Measurements from ENCODE around the gene CEP164. TPM values are rescaled to one million over a fixed set of nuclear protein-coding genes. Genes with fewer than 3 reads are reported as not detected.
"Not testable (repeated sequence)": the region's sequence is repeated elsewhere in the genome, so short reads cannot be mapped to it uniquely, and the experiment has no call there.

CEP164 gene
- total RNA-seq, 2 donors from 2014 or later, result 28.6 to 31.0 TPM

DNA sequence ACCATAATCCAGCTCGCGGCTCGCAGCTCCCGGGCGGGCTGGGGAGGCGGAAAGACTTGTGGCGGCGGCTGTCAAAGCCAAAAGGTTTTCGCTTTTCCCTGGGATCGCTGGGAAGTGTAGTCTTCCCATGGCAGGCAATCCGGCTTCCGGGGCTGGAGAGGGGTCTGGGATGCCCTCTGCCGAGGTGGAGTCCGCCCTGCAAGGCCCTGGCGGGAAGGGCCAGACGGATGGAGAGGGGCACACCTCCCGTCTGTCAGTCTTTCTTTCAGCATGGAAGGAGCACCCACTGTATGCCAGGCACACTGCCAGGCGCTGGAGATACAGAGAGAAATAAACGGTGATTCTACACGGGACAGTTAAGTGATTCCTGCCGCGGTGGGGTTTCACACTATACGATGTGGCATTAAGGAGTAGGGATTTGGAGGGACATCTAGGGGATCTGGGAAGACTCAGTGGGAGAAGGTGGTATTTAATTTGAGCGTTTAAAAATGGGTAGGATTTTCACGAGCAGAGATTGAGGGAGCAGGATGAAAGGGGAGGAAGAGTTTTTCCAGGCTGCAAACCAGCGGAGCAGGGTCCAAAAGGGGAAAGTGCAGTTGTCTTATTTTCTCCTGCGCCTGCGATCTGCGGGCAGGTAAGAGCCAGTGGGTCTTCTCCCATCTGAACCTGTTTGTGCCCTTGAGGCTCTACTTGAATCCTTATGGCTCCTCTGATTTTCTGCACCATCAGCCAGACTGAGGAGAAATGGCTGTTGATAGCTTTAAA, 11.3 kb upstream of the CEP164 start, which contains the start of gene BACE1:
BACE1 (minus strand) TSS at position 60 of the 765 bp plus-strand sequence. CDS start 461 bp downstream, outside the sequence.
- H3K4me1 Mint-ChIP-seq, result peaks cover 5% of the 10 kb centered on the region
- ATAC-seq (replicated peaks), result peak; percentile 42
- peak within 1 kb of the TSS; percentile 6 for H3K27ac Mint-ChIP-seq
- peaks cover 6% of the 10 kb centered on the region for H3K27me3 Mint-ChIP-seq
- H3K36me3 Mint-ChIP-seq (ENCODE audit: low read depth), result no peaks in the 10 kb centered on the region
- peak within 1 kb of the TSS; percentile 64 for H3K4me3 Mint-ChIP-seq
- no peaks in the 10 kb centered on the region for H3K9me3 Mint-ChIP-seq

DNA sequence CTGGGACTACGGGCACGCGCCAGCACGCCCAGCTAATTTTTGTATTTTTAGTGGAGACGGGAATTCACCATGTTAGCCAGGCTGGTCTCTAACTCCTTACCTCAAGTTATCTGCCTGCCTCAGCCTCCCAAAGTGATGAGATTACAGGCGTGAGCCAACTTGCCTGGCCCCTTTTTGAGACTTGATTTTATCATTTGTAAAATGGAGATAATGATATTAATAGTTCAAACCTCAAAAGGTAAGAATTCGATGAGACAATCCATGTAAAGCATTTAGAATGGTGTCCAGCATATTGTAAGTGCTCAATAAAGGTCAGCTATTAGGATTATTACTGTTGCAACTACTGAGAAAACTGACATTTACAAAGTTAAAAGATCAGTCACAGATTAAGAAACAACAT, 8.9 kb upstream of the CEP164 start:
- H3K4me1 Mint-ChIP-seq, result peaks cover 5% of the 10 kb centered on the region
- H3K36me3 Mint-ChIP-seq (ENCODE audit: low read depth), result no peaks in the 10 kb centered on the region
- H3K27ac Mint-ChIP-seq, result no peak overlapping the region
- no peaks in the 10 kb centered on the region for H3K9me3 Mint-ChIP-seq
- ATAC-seq (replicated peaks), result no peak
- no peak overlapping the region for H3K4me3 Mint-ChIP-seq
- peaks cover 6% of the 10 kb centered on the region for H3K27me3 Mint-ChIP-seq

DNA sequence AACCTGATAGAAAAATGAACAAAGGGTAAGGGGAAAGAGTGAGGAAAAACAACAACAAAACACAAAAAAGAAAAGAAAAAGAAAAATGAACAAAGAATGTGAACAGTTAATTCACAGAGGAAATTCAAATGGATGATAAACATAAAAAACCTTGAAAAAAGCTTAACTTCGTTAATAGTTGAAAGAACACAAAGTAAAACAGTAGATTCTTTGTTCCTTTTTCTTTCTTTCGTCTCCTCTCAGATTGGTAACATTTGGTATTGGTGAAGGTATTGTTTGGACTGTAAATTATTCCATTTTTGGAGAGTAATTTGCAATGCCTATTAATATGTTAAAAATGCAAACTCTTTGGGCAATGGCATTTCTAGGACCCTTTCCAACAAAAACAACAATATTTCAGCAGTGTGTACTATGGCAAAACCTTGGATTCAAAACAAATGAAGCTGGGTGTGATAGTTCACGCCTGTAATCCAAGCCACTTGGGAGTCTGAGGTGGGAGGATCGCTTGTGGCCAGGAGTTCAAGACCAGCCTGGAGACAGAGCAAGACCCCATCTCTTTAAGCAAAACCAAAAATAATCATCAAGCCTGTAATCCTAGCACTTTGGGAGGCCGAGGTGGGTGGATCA, 8.3 kb upstream of the CEP164 start:
- Mint-ChIP-seq H3K27ac (no peak overlapping the region), H3K27me3 (peaks cover 6% of the 10 kb centered on the region), H3K4me3 (no peak overlapping the region), H3K36me3 (ENCODE audit: low read depth) (no peaks in the 10 kb centered on the region), H3K4me1 (peaks cover 5% of the 10 kb centered on the region), H3K9me3 (no peaks in the 10 kb centered on the region)
- no peak for ATAC-seq (replicated peaks)

DNA sequence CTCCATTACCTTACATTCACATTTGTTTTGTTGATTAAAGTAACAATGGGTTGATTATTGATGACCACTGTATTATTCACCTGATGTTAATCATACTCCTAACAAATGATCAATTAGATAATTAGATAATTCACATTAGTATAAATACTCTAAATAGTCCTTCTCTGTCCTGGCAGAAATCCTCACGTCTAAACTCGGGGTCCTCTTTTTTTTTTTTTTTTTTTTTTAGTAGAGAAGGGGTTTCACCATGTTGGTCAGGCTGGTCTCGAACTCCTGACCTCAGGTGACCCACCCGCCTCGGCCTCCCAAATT, 443 bp upstream of the CEP164 start:
- H3K9me3 Mint-ChIP-seq; H3K27me3 Mint-ChIP-seq; ATAC-seq (replicated peaks); H3K4me1 Mint-ChIP-seq; H3K4me3 Mint-ChIP-seq; H3K36me3 Mint-ChIP-seq (ENCODE audit: low read depth); H3K27ac Mint-ChIP-seq: not testable (repeated sequence)

DNA sequence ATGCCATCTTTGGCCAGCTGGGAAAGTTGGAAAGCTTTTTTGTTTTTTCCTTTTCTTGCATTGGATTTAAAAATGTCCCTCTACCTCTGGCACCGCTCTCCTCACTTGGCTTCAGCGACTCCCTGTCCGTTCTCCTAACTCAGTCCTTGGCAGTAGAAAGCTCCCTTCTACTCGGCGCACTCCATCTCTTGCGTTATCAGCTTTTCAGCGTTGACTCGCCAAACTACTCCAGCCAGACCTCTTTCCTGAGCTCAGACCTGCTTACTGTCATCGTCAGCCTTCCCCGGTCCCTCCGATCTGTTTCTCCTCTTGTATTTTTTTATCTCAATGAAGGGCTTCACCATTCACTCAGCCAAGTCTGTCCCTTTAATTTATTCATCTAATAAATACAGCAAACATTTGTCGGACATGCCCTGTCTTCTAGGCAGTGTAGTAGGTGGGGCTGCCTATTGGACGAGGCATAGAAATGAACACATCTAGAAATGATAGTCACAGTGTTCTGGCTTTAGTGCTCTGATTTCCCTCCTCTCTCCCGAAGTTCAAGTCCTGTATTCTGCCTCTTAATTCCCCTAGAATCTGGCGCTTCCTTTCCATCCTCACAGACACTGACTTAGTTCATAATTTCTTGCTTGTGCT, 839 bp downstream of the CEP164 start:
- peaks cover 10% of the 10 kb centered on the region for H3K4me1 Mint-ChIP-seq
- no peaks in the 10 kb centered on the region for H3K9me3 Mint-ChIP-seq
- no peak overlapping the region for H3K27ac Mint-ChIP-seq
- peak; percentile 11 for ATAC-seq (replicated peaks)
- H3K36me3 Mint-ChIP-seq (ENCODE audit: low read depth), result no peaks in the 10 kb centered on the region
- H3K4me3 Mint-ChIP-seq, result no peak overlapping the region
- H3K27me3 Mint-ChIP-seq, result no peaks in the 10 kb centered on the region

- no peaks in the 10 kb centered on the region for H3K27me3 Mint-ChIP-seq
- H3K27ac Mint-ChIP-seq, result no peak overlapping the region
- ATAC-seq (replicated peaks), result no peak
- no peak overlapping the region for H3K4me3 Mint-ChIP-seq
- H3K9me3 Mint-ChIP-seq, result no peaks in the 10 kb centered on the region
- H3K36me3 Mint-ChIP-seq (ENCODE audit: low read depth), result peaks cover 18% of the 10 kb centered on the region
- H3K4me1 Mint-ChIP-seq, result peaks cover 14% of the 10 kb centered on the region
Measured at GRCh38 chr11:117332843-117333242, 5.2 kb downstream of the CEP164 start.

DNA sequence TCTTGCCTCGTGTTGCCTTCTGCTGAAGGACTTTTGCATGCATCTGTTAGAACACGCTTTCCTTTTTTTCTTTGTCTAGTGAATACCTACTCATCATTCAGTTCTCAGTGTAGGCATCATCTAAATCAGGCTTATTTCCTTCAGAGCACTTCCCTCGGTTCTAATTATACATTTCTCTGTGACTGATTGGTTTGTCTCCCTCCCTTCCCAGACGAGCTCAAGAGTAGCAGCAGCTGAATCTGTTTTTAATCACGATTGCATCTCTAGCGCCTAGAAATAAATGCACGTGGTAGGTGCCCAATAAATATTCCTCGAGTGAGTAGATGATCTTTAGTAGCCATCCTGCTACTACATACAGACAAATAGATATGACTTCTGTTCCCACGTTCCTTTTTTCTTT, 6.3 kb downstream of the CEP164 start:
- H3K4me3 Mint-ChIP-seq, result no peak overlapping the region
- H3K36me3 Mint-ChIP-seq (ENCODE audit: low read depth), result peaks cover 29% of the 10 kb centered on the region
- peak overlapping the region; percentile 59 for H3K27ac Mint-ChIP-seq
- peaks cover 17% of the 10 kb centered on the region for H3K4me1 Mint-ChIP-seq
- ATAC-seq (replicated peaks), result no peak
- H3K27me3 Mint-ChIP-seq, result no peaks in the 10 kb centered on the region
- H3K9me3 Mint-ChIP-seq, result no peaks in the 10 kb centered on the region

DNA sequence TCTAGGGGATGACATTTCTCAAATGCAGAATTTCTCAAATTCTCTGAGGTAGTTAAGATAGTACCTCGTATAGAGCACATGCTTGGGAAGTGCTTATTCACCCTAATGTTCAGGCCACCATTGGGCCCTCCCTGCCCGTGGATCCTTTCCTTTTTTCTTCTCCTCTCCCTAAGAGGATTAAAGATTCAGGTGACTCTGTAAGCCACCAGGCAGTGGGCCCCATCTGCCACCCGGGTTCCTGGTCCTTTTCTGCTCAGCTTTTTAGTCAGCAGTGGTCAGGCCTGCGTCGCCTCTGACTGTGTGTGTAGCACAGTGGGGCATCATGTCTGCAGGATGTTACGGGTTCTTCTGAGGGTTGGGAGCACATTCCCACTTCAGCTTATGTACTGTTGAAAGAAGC, 7.2 kb downstream of the CEP164 start:
- Mint-ChIP-seq H3K4me1 (peaks cover 15% of the 10 kb centered on the region), H3K27me3 (no peaks in the 10 kb centered on the region), H3K4me3 (no peak overlapping the region), H3K9me3 (no peaks in the 10 kb centered on the region), H3K36me3 (ENCODE audit: low read depth) (peaks cover 39% of the 10 kb centered on the region), H3K27ac (no peak overlapping the region)
- ATAC-seq (replicated peaks), result no peak

DNA sequence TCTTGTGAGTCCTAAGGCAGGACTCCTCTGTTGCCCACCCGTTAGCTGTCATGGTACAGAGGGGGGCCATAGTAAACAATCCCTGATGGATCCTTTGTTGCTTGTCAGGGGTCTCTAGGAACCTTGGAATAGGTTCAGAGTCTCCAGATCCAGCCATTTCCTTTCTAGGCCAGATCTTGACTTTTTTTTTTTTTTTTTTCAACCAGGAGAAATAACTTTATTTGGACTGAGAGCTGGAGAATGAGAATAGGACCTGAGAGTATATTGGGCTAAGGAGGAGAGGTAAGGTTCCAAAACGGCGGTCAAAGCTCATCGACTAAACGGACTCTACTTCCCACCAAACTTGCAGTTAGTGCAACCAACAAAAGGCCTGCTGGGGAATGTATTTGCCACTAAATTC, 7.7 kb downstream of the CEP164 start:
- Mint-ChIP-seq H3K9me3 (no peaks in the 10 kb centered on the region), H3K4me1 (peaks cover 11% of the 10 kb centered on the region), H3K27ac (no peak overlapping the region), H3K27me3 (no peaks in the 10 kb centered on the region), H3K4me3 (no peak overlapping the region), H3K36me3 (ENCODE audit: low read depth) (peaks cover 44% of the 10 kb centered on the region)
- ATAC-seq (replicated peaks), result no peak

- ATAC-seq (replicated peaks), result no peak
- no peaks in the 10 kb centered on the region for H3K9me3 Mint-ChIP-seq
- H3K36me3 Mint-ChIP-seq (ENCODE audit: low read depth), result peaks cover 61% of the 10 kb centered on the region
- H3K4me1 Mint-ChIP-seq, result peaks cover 8% of the 10 kb centered on the region
- peak overlapping the region; percentile 56 for H3K27ac Mint-ChIP-seq
- H3K27me3 Mint-ChIP-seq, result no peaks in the 10 kb centered on the region
- H3K4me3 Mint-ChIP-seq, result no peak overlapping the region
Measured at GRCh38 chr11:117337076-117337475, 9.4 kb downstream of the CEP164 start.

DNA sequence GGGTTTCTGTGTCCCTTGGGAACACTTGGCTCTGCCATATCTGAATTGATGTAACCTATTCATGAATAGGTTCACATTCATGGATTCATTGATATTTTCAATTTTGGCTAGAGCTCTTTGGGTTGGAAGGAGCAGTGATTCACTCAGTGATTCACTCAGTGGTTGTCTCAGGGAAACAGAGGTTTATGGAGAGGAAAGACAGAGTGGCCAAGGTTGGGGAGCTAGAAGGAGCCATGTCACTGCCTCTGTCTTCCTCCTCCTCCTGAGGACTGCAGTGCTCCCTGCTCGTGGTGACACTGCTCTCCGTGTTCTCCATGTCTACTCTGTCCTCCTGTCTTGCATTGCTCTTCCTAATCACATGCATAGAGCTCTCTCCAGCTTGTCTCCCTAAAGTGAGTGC, 17.4 kb downstream of the CEP164 start:
- no peaks in the 10 kb centered on the region for H3K4me1 Mint-ChIP-seq
- no peak overlapping the region for H3K4me3 Mint-ChIP-seq
- no peaks in the 10 kb centered on the region for H3K9me3 Mint-ChIP-seq
- H3K36me3 Mint-ChIP-seq (ENCODE audit: low read depth), result peaks cover 84% of the 10 kb centered on the region
- no peaks in the 10 kb centered on the region for H3K27me3 Mint-ChIP-seq
- ATAC-seq (replicated peaks), result peak; percentile 48
- no peak overlapping the region for H3K27ac Mint-ChIP-seq

DNA sequence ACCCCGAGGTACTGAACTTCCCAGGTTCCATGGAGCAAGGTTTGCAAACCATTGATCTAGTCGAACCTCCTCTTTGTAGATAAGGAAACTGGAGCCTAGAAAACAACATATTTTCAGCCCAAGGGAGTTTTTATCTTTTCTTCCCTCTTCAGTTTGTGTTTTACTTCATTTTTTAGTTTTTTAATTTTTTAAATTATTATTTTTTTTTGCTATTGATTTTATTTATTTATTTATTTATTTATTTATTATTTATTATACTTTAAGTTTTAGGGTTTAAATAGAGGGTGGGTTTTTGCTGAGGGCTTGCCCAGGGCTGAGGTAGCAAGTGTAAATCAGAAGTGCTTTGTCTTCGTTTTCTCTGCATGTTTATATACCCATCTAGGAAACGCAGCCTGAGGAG, 26.9 kb downstream of the CEP164 start:
- H3K4me3 Mint-ChIP-seq, result no peak overlapping the region
- H3K27ac Mint-ChIP-seq, result no peak overlapping the region
- no peak for ATAC-seq (replicated peaks)
- no peaks in the 10 kb centered on the region for H3K4me1 Mint-ChIP-seq
- H3K9me3 Mint-ChIP-seq, result no peaks in the 10 kb centered on the region
- H3K36me3 Mint-ChIP-seq (ENCODE audit: low read depth), result peaks cover 80% of the 10 kb centered on the region
- H3K27me3 Mint-ChIP-seq, result no peaks in the 10 kb centered on the region

GRCh38 chr11:117356126-117356890, 28.7 kb downstream of the CEP164 start:
- H3K4me3 Mint-ChIP-seq, result no peak overlapping the region
- H3K4me1 Mint-ChIP-seq, result no peaks in the 10 kb centered on the region
- H3K9me3 Mint-ChIP-seq, result no peaks in the 10 kb centered on the region
- no peaks in the 10 kb centered on the region for H3K27me3 Mint-ChIP-seq
- ATAC-seq (replicated peaks), result no peak
- H3K36me3 Mint-ChIP-seq (ENCODE audit: low read depth), result peaks cover 79% of the 10 kb centered on the region
- no peak overlapping the region for H3K27ac Mint-ChIP-seq

GRCh38 chr11:117361432-117361831, 33.8 kb downstream of the CEP164 start:
- no peak overlapping the region for H3K27ac Mint-ChIP-seq
- no peaks in the 10 kb centered on the region for H3K4me1 Mint-ChIP-seq
- peaks cover 87% of the 10 kb centered on the region for H3K36me3 Mint-ChIP-seq (ENCODE audit: low read depth)
- no peak for ATAC-seq (replicated peaks)
- H3K27me3 Mint-ChIP-seq, result no peaks in the 10 kb centered on the region
- no peaks in the 10 kb centered on the region for H3K9me3 Mint-ChIP-seq
- no peak overlapping the region for H3K4me3 Mint-ChIP-seq
